Heart right ventricle (tissue), 16 donors: ENCODE results near the gene EEA1. TPM values are rescaled to one million over a fixed set of nuclear protein-coding genes. Genes with fewer than 3 reads are reported as not detected.

ENCODE experiments used
- ATAC-seq, 8 donors: fragments of 200-7000 bp; cut with Tn5 transposase; one replicate each; pipeline ENCODE4 v1.9.1; 2020; ENCODE audit warnings: mild to moderate bottlenecking in 8 of 8, moderate library complexity in 8 of 8, moderate number of reproducible peaks in 1 of 8
- DNase-seq, 2 donors: peaks; one replicate each; pipeline ENCODE4 v3.0.0-alpha.2; 2020
- H3K27ac ChIP-seq, 10 donors: fragments of 200-600 bp; sonication (generic) in 2 of 10; one replicate each; pipeline versions ENCODE4 v1.5.0 to v1.8.0; 2020 to 2022; ENCODE audit warnings: mild to moderate bottlenecking in 3 of 10
- H3K27me3 ChIP-seq, 7 donors: fragments of 200-600 bp; one replicate each; pipeline ENCODE4 v1.8.0; 2021 to 2022; ENCODE audit warnings: mild to moderate bottlenecking in 2 of 7
- H3K36me3 ChIP-seq, 9 donors: fragments of 200-600 bp; sonication (generic) in 1 of 9; one replicate each; pipeline versions ENCODE4 v1.5.0 to v1.8.0; 2020 to 2022; ENCODE audit warnings: mild to moderate bottlenecking in 2 of 9
- H3K4me1 ChIP-seq, 9 donors: fragments of 200-600 bp; sonication (generic) in 1 of 9; one replicate each; pipeline versions ENCODE4 v1.5.0 to v1.8.0; 2020 to 2022; ENCODE audit warnings: mild to moderate bottlenecking in 4 of 9
- H3K4me3 ChIP-seq, 10 donors: fragments of 200-600 bp; sonication (generic) in 2 of 10; one replicate each; pipeline versions ENCODE4 v1.5.0 to v1.8.0; 2020 to 2022; ENCODE audit warnings: mild to moderate bottlenecking in 7 of 10, moderate library complexity in 2 of 10
- H3K9me3 ChIP-seq, 11 donors: fragments of 200-600 bp in 10 of 11; sonication (generic) in 2 of 11; one replicate each; pipeline versions ENCODE4 v1.5.0 to v1.8.0; 2013 to 2022; ENCODE audit warnings: mild to moderate bottlenecking in 2 of 11, control low read depth in 1 of 11, moderate library complexity in 1 of 11
- CTCF ChIP-seq, 9 donors: fragments of 200-600 bp; sonication (generic) in 2 of 9; IDR thresholded peaks; one replicate each; pipeline versions ENCODE4 v1.5.0 to v1.8.0; 2021 to 2022; ENCODE audit warnings: antibody characterized with exemption in 9 of 9, mild to moderate bottlenecking in 5 of 9, moderate library complexity in 1 of 9
- WGBS, 2 donors: extraction: QIAGEN DNeasy Blood & Tissue Kit; methylation state at CpG; one replicate each; pipeline ENCODE4 v1.1.7; 2013; ENCODE audit warnings: inconsistent platforms in 1 of 2; 5-methylcytosine and 5-hydroxymethylcytosine counted together
- intact Hi-C, 10 donors: fragments of 100-400 bp; cut with DNase I; formaldehyde crosslinking; loops; one replicate each; pipeline versions ENCODE4 v1.11.1 to v1.14.2; 2022
- polyA plus RNA-seq, 2 donors: library from polyadenylated mRNA; stranded (reverse); fragments of 200-250 nt; gene quantifications; one replicate each; pipeline ENCODE4 v1.2.3, GENCODE V29; 2013
- total RNA-seq, 10 donors: library from RNA; stranded (reverse); fragmentation: NEBNext Ultra II Directional in 3 of 10; extraction: Animal tissue kit (Norgen Biotek cat#: 25700) in 3 of 10; gene quantifications; one replicate each; pipeline versions ENCODE4 v1.2.1 to v1.2.4, GENCODE V29; 2021 to 2023
- donor health status: Arrhythmogenic right ventricular cardiomyopathy.
- donor health status: ischemic (EF 13 %, LVEDD 7.1; RV severe dilation, severe dysfunction).
- donor health status: healthy with polysubstance abuse.
- donor health status: DM: no; HTN: yes; CAD: no.
- donor health status: DM: no; HTN: no; CAD: no.
- donor health status: ischemic (EF 25% LVEDD 6.9; RV normal size, moderate dysfunction).
- donor health status: ischemic (EF 25% LVEDD 5.7; RV mildly dilated, moderate dysfunction).
- donor health status: healthy.
- donor health status: DM: yes; HTN: yes; CAD: no.
- donor health status: Ischemic cardiomyopathy.
- donor health status: ischemic (EF 35%, LVEDD 5.7; RV mildly dilated, moderate dysfunction).
- donor health status: nonischemic (EF 11% LVEDD 7.7; RV severe dilation, severe dysfunction).
- donor health status: DM: yes; HTN: yes; CAD: no.
- donor health status: PGD.
- donor health status: ischemic (EF 29% LVEDD 5.4; RV normal size, mild dysfunction).
- donor health status: nonischemic (EF 23%, LVEDD 6.1; RV moderate dilation, normal function).

Gene EEA1
- total and polyA plus RNA-seq, 12 donors, result 2.6 to 41.6 (median 30.5) TPM

DNA sequence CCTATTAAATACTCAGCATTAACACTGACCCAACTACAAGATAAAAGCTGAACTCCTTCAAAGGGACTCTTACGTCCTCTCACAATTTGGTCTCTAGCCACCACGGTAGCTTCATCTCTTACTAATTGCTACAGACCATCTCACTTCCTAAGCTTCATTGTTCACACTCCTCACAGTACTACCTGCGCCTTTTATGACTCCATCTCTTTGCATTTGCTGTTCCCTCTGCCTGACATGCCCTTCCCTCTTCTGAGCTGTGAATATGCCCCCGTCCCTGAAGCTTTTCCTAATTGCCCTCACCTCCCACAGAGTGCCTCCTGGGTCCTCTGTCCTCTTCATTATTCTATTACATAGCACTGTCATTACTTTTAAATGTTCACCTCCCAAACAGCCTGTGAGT lies 2.5 kb downstream of the EEA1 start:
- H3K4me1 ChIP-seq, result peaks cover 0 to 66% (median 51%) of the 10 kb centered on the region in 9 donors
- no peak for TF ChIP-seq CTCF (IDR thresholded peaks at IDR 0.05)
- peak overlapping the region in 6 of 10 donors; percentile 66 to 90 (median 87) for H3K4me3 ChIP-seq
- intact Hi-C loops, result loop anchor here in 8 of 10 donors (5.0 to 10.0 kb wide), 7 partner anchors 64 to 422 kb away; no protein-coding TSS in a partner anchor
- WGBS, 2 donors, result 53 to 58% methylated on average over 4 of the region's 4 CpGs
- DNase-seq, result no peak
- no peaks in the 10 kb centered on the region for H3K9me3 ChIP-seq
- H3K27me3 ChIP-seq, result no peaks in the 10 kb centered on the region
- H3K36me3 ChIP-seq, result no peaks in the 10 kb centered on the region
- H3K27ac ChIP-seq, result peak overlapping the region in 8 of 10 donors; percentile 94 to 99 (median 98)
- no peak for ATAC-seq

GRCh38 chr12:92921877-92922276 lies 7.2 kb downstream of the EEA1 start:
- DNase-seq (no peak), ATAC-seq (peak in 7 of 8 donors; percentile 26 to 46 (median 39))

DNA sequence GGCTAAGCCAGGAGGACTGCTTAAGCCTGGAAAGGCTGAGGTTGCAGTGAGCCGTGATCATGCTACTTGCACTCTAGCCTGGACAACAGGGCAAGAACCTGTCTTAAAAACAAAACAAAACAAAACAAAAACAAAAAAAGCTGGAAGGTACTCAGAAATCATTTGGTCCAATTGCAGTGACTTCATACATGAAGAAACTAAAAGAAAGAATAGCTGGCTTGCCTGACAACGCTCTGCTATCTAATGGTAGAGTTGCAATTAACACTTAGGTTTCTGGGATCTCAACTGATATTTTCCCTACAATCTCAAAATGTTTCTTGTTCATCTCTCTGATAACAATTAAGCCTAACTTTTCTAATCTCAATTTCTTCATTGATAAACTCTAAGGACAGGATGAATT lies 13.7 kb downstream of the EEA1 start:
- WGBS, 2 donors, result 61 to 69% methylated on average over 2 of the region's 2 CpGs
- DNase-seq, result no peak
- Histone ChIP-seq H3K9me3 (no peaks in the 10 kb centered on the region), H3K4me1 (peaks cover 0 to 27% (median 13%) of the 10 kb centered on the region in 9 donors), H3K36me3 (no peaks in the 10 kb centered on the region), H3K27me3 (no peaks in the 10 kb centered on the region), H3K4me3 (no peak overlapping the region), H3K27ac (no peak overlapping the region)
- no peak for TF ChIP-seq CTCF (IDR thresholded peaks at IDR 0.05)
- intact Hi-C loops, result no loop called here
- no peak for ATAC-seq

More at GRCh38 chr12:92921877-92922276, 7.2 kb downstream of the EEA1 start:
- peaks cover 0 to 41% (median 30%) of the 10 kb centered on the region in 9 donors for H3K4me1 ChIP-seq
- H3K27ac ChIP-seq, result peak overlapping the region in 1 of 10 donors; percentile 7
- H3K27me3 ChIP-seq, result no peaks in the 10 kb centered on the region
- no peaks in the 10 kb centered on the region for H3K36me3 ChIP-seq
- no peak for TF ChIP-seq CTCF (IDR thresholded peaks at IDR 0.05)
- intact Hi-C loops, result loop anchor here in 4 of 10 donors (10.0 kb wide), 5 partner anchors 87 to 417 kb away; no protein-coding TSS in a partner anchor
- no peak overlapping the region for H3K4me3 ChIP-seq
- 79 to 88% methylated on average over 1 of the region's 1 CpG for WGBS, 2 donors
- H3K9me3 ChIP-seq, result no peaks in the 10 kb centered on the region

- H3K27ac ChIP-seq, result no peak overlapping the region
- H3K27me3 ChIP-seq, result no peaks in the 10 kb centered on the region
- intact Hi-C loops, result no loop called here
- 78 to 80% methylated on average over 4 of the region's 4 CpGs for WGBS, 2 donors
- ATAC-seq (no peak), DNase-seq (no peak)
- peaks cover 0 to 27% (median 13%) of the 10 kb centered on the region in 9 donors for H3K4me1 ChIP-seq
- H3K36me3 ChIP-seq, result no peaks in the 10 kb centered on the region
- no peak for TF ChIP-seq CTCF (IDR thresholded peaks at IDR 0.05)
- peaks cover 0 to 7% (median under 1%) of the 10 kb centered on the region in 11 donors for H3K9me3 ChIP-seq
- no peak overlapping the region for H3K4me3 ChIP-seq
Measured at GRCh38 chr12:92914170-92914569, 14.9 kb downstream of the EEA1 start.
